OCI-LY3 (cell line): ENCODE measurements around the gene ABLIM3.

Source experiments
- CTCF ChIP-seq: fragments of 200-600, 300-600 bp; sonication (generic); IDR thresholded peaks from 2 replicates; pipeline ENCODE4 v1.5.1; 2014; ENCODE audit warnings: antibody characterized with exemption, low read length, low read depth
- EZH2phosphoT487 ChIP-seq: fragments of 200-600 bp; shearing (Covaris generic); IDR thresholded peaks from 2 replicates; pipeline ENCODE4 v1.6.1; 2018; ENCODE audit warnings: antibody characterized with exemption, mixed run types, low read depth

- TF ChIP-seq CTCF = no peak
- TF ChIP-seq EZH2phosphoT487 = no peak
Measured at GRCh38 chr5:149294872-149295829, 153.9 kb downstream of the ABLIM3 start.
